ENCODE results near the gene CSRP2.

DNA sequence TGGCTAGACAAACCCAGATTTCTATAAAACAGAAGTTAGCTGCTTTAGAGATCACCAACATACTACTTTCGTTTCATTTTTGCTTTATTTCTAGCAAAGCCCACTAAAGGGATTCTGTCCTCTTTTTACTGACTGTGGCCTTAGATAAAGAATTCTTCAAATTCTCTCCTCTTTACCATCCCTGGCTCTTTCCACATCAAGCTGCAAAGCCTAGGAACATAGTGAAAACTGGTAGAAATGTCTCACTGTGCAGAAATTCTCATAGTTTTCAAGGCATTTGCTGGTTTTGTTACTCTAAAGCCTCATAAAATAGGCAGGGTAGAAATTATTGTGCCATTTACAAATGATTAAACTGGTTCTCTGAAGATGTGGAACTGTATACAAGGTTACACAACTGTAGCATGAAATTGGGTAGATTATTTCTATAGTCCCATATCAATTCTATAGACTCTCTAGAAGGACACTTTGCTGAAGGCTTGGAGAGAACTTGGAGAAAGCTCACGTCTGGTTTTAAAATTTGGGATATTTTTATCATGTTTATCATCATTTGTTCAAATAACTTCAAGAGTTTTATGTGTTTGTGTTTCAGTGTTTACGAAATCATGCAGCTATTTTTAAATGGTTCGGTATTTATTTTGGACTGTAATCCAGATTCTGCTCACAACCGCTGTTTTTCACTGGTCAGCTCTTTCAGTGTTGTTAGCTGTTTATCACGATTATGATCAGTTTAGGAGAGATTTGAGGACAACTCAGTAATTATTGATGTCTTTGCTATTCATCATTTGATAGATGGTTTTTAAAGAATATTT lies 36.7 kb upstream of the CSRP2 start:
- TF ChIP-seq, protein P1, sequence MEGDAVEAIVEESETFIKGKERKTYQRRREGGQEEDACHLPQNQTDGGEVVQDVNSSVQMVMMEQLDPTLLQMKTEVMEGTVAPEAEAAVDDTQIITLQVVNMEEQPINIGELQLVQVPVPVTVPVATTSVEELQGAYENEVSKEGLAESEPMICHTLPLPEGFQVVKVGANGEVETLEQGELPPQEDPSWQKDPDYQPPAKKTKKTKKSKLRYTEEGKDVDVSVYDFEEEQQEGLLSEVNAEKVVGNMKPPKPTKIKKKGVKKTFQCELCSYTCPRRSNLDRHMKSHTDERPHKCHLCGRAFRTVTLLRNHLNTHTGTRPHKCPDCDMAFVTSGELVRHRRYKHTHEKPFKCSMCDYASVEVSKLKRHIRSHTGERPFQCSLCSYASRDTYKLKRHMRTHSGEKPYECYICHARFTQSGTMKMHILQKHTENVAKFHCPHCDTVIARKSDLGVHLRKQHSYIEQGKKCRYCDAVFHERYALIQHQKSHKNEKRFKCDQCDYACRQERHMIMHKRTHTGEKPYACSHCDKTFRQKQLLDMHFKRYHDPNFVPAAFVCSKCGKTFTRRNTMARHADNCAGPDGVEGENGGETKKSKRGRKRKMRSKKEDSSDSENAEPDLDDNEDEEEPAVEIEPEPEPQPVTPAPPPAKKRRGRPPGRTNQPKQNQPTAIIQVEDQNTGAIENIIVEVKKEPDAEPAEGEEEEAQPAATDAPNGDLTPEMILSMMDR (IDR thresholded peaks at IDR 0.05), result no peak
- no peak for TF ChIP-seq POLR2A (IDR thresholded peaks at IDR 0.05)
